OCI-LY1 (cell line): Measurements from ENCODE around the gene CFAP90.

ENCODE experiments used
- EZH2 ChIP-seq: fragments of 200-600 bp; sonication (generic), shearing (Covaris generic); IDR thresholded peaks from 2 replicates; pipeline ENCODE4 v1.8.0; 2017; ENCODE audit warnings: borderline replicate concordance, mixed run types, mild to moderate bottlenecking, antibody characterized with exemption, low read length, moderate library complexity, mixed read lengths
- TF ChIP-seq, protein P1 (sequence below): fragments of 200-600 bp; sonication (generic), shearing (Covaris generic); IDR thresholded peaks from 2 replicates; pipeline ENCODE4 v1.5.1; 2017; ENCODE audit warnings: mild to moderate bottlenecking, antibody characterized with exemption, low read length, moderate library complexity, mixed read lengths

DNA sequence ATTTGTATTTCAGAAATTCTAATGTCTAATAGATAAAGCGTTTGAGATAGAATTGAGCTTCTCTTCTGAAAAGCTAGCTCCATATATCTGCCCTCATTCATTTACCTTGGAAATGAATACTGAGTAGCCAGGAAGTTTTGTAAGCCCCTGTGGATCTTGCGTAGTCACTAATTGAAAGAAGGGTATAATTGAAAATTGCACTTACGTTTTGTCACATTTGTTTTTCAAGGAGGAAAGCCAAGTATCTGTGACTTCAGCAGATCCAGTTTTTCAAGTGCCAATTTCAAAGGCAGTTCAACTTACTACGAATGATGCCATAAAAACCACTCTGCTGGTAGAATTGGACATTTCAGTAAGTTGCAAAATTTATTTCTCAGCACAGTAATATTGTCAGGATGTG, 32.0 kb upstream of the CFAP90 start:
- no peak for TF ChIP-seq EZH2
- TF ChIP-seq, protein P1, sequence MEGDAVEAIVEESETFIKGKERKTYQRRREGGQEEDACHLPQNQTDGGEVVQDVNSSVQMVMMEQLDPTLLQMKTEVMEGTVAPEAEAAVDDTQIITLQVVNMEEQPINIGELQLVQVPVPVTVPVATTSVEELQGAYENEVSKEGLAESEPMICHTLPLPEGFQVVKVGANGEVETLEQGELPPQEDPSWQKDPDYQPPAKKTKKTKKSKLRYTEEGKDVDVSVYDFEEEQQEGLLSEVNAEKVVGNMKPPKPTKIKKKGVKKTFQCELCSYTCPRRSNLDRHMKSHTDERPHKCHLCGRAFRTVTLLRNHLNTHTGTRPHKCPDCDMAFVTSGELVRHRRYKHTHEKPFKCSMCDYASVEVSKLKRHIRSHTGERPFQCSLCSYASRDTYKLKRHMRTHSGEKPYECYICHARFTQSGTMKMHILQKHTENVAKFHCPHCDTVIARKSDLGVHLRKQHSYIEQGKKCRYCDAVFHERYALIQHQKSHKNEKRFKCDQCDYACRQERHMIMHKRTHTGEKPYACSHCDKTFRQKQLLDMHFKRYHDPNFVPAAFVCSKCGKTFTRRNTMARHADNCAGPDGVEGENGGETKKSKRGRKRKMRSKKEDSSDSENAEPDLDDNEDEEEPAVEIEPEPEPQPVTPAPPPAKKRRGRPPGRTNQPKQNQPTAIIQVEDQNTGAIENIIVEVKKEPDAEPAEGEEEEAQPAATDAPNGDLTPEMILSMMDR = no peak
